GM23338 (cell line): ENCODE data around the gene DFFA. TPM values are rescaled to one million over a fixed set of nuclear protein-coding genes. Genes with fewer than 3 reads are reported as not detected.

Experiments used
- ATAC-seq: fragments of 200-7000 bp; cut with Tn5 transposase; 3 replicates; pipeline ENCODE4 v1.9.1; 2020
- DNase-seq: peaks from one replicate; pipeline ENCODE4 v3.0.0-alpha.2; 2015; ENCODE audit warnings: low spot score
- H2AFZ ChIP-seq: fragments of 200-600 bp; sonication (generic); 2 replicates; pipeline ENCODE4 v1.8.0; 2016; ENCODE audit warnings: antibody characterized with exemption, mild to moderate bottlenecking, moderate library complexity
- H3F3A ChIP-seq: fragments of 200-600 bp; sonication (generic); replicated peaks from 2 replicates; pipeline ENCODE4 v1.8.0; 2017; ENCODE audit warnings: antibody characterized with exemption, mixed run types, low read depth
- H3K27ac ChIP-seq: fragments of 200-600 bp; sonication (generic); 2 replicates; pipeline ENCODE4 v1.6.1; 2016; ENCODE audit warnings: low read depth
- H3K27me3 ChIP-seq: fragments of 200-600 bp; sonication (generic); 2 replicates; pipeline ENCODE4 v1.8.0; 2016; ENCODE audit warnings: mild to moderate bottlenecking, mixed run types, moderate library complexity; ENCODE audit not compliant: insufficient read depth
- H3K36me3 ChIP-seq: fragments of 200-600 bp; sonication (generic); 2 replicates; pipeline ENCODE4 v1.8.0; 2016; ENCODE audit warnings: mild to moderate bottlenecking; ENCODE audit not compliant: insufficient read depth
- H3K4me1 ChIP-seq: fragments of 200-600 bp; sonication (generic); 2 replicates; pipeline ENCODE4 v1.8.0; 2016; ENCODE audit warnings: mild to moderate bottlenecking, moderate library complexity; ENCODE audit not compliant: insufficient read depth
- H3K4me2 ChIP-seq: fragments of 200-600 bp; sonication (generic); 2 replicates; pipeline ENCODE4 v1.7.1; 2017; ENCODE audit warnings: mixed run types
- H3K4me3 ChIP-seq: fragments of 200-600 bp; sonication (generic); 2 replicates; pipeline ENCODE4 v1.6.1; 2016; ENCODE audit warnings: mixed run types
- H3K79me2 ChIP-seq: fragments of 200-600 bp; sonication (generic); replicated peaks from 2 replicates; pipeline ENCODE4 v1.8.0; 2017; ENCODE audit warnings: mild to moderate bottlenecking; ENCODE audit not compliant: insufficient read depth
- H3K9me2 ChIP-seq: fragments of 200-600 bp; sonication (generic); 2 replicates; pipeline ENCODE4 v1.8.0; 2017; ENCODE audit not compliant: insufficient read depth
- H4K20me1 ChIP-seq: fragments of 200-600 bp; sonication (generic); replicated peaks from 2 replicates; pipeline ENCODE4 v1.8.0; 2017; ENCODE audit warnings: mild to moderate bottlenecking; ENCODE audit not compliant: insufficient read depth
- H3K27ac Mint-ChIP-seq: 2 replicates; pipeline ENCODE4 v1.8.0; 2020; ENCODE audit warnings: inconsistent platforms, mild to moderate bottlenecking, moderate library complexity, mixed read lengths
- H3K27me3 Mint-ChIP-seq: 3 replicates; pipeline ENCODE4 v1.8.0; 2022; ENCODE audit warnings: low read depth, mild to moderate bottlenecking, moderate library complexity, mixed read lengths, inconsistent platforms; ENCODE audit not compliant: insufficient read depth, poor library complexity
- H3K36me3 Mint-ChIP-seq: 3 replicates; pipeline ENCODE4 v1.8.0; 2021; ENCODE audit warnings: low read depth, mild to moderate bottlenecking, inconsistent platforms, moderate library complexity, mixed read lengths
- H3K4me1 Mint-ChIP-seq: 3 replicates; pipeline ENCODE4 v1.8.0; 2020; ENCODE audit warnings: mild to moderate bottlenecking, inconsistent platforms, mixed read lengths
- H3K4me3 Mint-ChIP-seq: 3 replicates; pipeline ENCODE4 v1.8.0; 2021; ENCODE audit warnings: moderate library complexity, mild to moderate bottlenecking, inconsistent platforms, mixed read lengths
- H3K9me3 Mint-ChIP-seq: 3 replicates; pipeline ENCODE4 v1.8.0; 2020; ENCODE audit warnings: moderate library complexity, mild to moderate bottlenecking, inconsistent platforms, mixed read lengths
- JUNB ChIP-seq: IDR thresholded peaks from one replicate; pipeline ENCODE4 v1.6.1; 2016; ENCODE audit warnings: antibody characterized with exemption; ENCODE audit not compliant: unreplicated experiment
- POLR2AphosphoS5 ChIP-seq: IDR thresholded peaks from 2 replicates; pipeline ENCODE4 v1.6.1; 2016; ENCODE audit warnings: antibody characterized with exemption, low read depth
- STAT1 ChIP-seq: IDR thresholded peaks from one replicate; pipeline ENCODE4 v1.6.1; 2016; ENCODE audit warnings: antibody characterized with exemption; ENCODE audit not compliant: unreplicated experiment
- ZNF331 ChIP-seq: fragments of 250-450 bp; sonication (Bioruptor Pico); IDR thresholded peaks from 2 replicates; pipeline ENCODE4 v1.5.0; 2020; ENCODE audit warnings: low read depth, mild to moderate bottlenecking, moderate library complexity
- polyA plus RNA-seq: library from polyadenylated mRNA; unstranded; fragments of >200 nt; fragmentation: Nextera tagmentation; extraction: Ambion mirVana; gene quantifications from 2 replicates; pipeline ENCODE4 v1.2.1, GENCODE V29; 2016
- total RNA-seq: library from RNA; depleted of rRNA; stranded (reverse); fragments of >200 nt; shearing (Covaris generic); gene quantifications from 2 replicates; pipeline ENCODE4 v1.2.3, GENCODE V29; 2014
- TF ChIP-seq, protein P1 (sequence below): fragments of 250-450 bp; sonication (Bioruptor Pico); IDR thresholded peaks from 2 replicates; pipeline ENCODE4 v1.5.0; 2020; ENCODE audit warnings: mild to moderate bottlenecking, moderate library complexity
- TF ChIP-seq, protein P2 (sequence below): IDR thresholded peaks from one replicate; pipeline ENCODE4 v1.6.1; 2018; ENCODE audit warnings: antibody characterized with exemption; ENCODE audit not compliant: unreplicated experiment

Gene DFFA
- total and polyA plus RNA-seq, 2 experiments from 2014 or later = 65.2 to 82.0 TPM

DNA sequence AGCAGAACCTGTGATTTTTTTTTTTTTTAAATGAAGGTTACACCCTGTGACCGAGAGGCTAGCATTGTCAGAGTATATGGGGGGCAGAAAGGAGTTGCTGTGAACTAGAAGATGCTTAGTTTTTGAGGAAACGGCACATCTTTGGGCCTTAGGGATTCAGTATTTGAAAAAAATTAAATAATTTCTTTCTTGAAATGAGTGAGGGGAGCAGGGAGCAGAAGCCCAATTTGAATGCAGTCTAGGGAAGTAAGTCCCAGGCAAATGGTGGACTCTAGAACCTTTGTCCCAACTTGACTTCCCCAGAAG is 45.3 kb upstream of the DFFA start:
- Histone ChIP-seq H2AFZ (no peak overlapping the region), H3K4me1 (peaks cover 70% of the 10 kb centered on the region), H3K27ac (no peak overlapping the region), H3K4me2 (peak overlapping the region; percentile 73; the same call in 1 of the 2 replicates), H3F3A (no peaks in the 10 kb centered on the region; the same call in 1 of the 2 replicates), H3K36me3 (no peaks in the 10 kb centered on the region), H3K27me3 (no peaks in the 10 kb centered on the region), H4K20me1 (peaks cover 19% of the 10 kb centered on the region; the same call in 1 of the 2 replicates), H3K4me3 (no peak overlapping the region), H3K79me2 (peaks cover 58% of the 10 kb centered on the region), H3K9me2 (no peaks in the 10 kb centered on the region)
- no peaks in the 10 kb centered on the region for H3K9me3 Mint-ChIP-seq
- peaks cover 74% of the 10 kb centered on the region for H3K4me1 Mint-ChIP-seq
- ATAC-seq = no peak
- H3K27me3 Mint-ChIP-seq = no peaks in the 10 kb centered on the region
- no peak for DNase-seq
- no peaks in the 10 kb centered on the region; the same call in 2 of the 3 replicates for H3K36me3 Mint-ChIP-seq
- H3K4me3 Mint-ChIP-seq = no peak overlapping the region
- TF ChIP-seq ZNF331 (no peak), STAT1 (no peak), POLR2AphosphoS5 (no peak), JUNB (no peak)
- TF ChIP-seq, protein P1, sequence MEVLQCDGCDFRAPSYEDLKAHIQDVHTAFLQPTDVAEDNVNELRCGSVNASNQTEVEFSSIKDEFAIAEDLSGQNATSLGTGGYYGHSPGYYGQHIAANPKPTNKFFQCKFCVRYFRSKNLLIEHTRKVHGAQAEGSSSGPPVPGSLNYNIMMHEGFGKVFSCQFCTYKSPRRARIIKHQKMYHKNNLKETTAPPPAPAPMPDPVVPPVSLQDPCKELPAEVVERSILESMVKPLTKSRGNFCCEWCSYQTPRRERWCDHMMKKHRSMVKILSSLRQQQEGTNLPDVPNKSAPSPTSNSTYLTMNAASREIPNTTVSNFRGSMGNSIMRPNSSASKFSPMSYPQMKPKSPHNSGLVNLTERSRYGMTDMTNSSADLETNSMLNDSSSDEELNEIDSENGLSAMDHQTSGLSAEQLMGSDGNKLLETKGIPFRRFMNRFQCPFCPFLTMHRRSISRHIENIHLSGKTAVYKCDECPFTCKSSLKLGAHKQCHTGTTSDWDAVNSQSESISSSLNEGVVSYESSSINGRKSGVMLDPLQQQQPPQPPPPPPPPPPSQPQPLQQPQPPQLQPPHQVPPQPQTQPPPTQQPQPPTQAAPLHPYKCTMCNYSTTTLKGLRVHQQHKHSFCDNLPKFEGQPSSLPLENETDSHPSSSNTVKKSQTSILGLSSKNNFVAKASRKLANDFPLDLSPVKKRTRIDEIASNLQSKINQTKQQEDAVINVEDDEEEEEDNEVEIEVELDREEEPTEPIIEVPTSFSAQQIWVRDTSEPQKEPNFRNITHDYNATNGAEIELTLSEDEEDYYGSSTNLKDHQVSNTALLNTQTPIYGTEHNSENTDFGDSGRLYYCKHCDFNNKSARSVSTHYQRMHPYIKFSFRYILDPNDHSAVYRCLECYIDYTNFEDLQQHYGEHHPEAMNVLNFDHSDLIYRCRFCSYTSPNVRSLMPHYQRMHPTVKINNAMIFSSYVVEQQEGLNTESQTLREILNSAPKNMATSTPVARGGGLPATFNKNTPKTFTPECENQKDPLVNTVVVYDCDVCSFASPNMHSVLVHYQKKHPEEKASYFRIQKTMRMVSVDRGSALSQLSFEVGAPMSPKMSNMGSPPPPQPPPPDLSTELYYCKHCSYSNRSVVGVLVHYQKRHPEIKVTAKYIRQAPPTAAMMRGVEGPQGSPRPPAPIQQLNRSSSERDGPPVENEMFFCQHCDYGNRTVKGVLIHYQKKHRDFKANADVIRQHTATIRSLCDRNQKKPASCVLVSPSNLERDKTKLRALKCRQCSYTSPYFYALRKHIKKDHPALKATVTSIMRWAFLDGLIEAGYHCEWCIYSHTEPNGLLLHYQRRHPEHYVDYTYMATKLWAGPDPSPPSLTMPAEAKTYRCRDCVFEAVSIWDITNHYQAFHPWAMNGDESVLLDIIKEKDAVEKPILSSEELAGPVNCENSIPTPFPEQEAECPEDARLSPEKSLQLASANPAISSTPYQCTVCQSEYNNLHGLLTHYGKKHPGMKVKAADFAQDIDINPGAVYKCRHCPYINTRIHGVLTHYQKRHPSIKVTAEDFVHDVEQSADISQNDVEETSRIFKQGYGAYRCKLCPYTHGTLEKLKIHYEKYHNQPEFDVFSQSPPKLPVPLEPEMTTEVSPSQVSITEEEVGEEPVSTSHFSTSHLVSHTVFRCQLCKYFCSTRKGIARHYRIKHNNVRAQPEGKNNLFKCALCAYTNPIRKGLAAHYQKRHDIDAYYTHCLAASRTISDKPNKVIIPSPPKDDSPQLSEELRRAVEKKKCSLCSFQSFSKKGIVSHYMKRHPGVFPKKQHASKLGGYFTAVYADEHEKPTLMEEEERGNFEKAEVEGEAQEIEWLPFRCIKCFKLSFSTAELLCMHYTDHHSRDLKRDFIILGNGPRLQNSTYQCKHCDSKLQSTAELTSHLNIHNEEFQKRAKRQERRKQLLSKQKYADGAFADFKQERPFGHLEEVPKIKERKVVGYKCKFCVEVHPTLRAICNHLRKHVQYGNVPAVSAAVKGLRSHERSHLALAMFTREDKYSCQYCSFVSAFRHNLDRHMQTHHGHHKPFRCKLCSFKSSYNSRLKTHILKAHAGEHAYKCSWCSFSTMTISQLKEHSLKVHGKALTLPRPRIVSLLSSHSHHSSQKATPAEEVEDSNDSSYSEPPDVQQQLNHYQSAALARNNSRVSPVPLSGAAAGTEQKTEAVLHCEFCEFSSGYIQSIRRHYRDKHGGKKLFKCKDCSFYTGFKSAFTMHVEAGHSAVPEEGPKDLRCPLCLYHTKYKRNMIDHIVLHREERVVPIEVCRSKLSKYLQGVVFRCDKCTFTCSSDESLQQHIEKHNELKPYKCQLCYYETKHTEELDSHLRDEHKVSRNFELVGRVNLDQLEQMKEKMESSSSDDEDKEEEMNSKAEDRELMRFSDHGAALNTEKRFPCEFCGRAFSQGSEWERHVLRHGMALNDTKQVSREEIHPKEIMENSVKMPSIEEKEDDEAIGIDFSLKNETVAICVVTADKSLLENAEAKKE = no peak
- TF ChIP-seq, protein P2, sequence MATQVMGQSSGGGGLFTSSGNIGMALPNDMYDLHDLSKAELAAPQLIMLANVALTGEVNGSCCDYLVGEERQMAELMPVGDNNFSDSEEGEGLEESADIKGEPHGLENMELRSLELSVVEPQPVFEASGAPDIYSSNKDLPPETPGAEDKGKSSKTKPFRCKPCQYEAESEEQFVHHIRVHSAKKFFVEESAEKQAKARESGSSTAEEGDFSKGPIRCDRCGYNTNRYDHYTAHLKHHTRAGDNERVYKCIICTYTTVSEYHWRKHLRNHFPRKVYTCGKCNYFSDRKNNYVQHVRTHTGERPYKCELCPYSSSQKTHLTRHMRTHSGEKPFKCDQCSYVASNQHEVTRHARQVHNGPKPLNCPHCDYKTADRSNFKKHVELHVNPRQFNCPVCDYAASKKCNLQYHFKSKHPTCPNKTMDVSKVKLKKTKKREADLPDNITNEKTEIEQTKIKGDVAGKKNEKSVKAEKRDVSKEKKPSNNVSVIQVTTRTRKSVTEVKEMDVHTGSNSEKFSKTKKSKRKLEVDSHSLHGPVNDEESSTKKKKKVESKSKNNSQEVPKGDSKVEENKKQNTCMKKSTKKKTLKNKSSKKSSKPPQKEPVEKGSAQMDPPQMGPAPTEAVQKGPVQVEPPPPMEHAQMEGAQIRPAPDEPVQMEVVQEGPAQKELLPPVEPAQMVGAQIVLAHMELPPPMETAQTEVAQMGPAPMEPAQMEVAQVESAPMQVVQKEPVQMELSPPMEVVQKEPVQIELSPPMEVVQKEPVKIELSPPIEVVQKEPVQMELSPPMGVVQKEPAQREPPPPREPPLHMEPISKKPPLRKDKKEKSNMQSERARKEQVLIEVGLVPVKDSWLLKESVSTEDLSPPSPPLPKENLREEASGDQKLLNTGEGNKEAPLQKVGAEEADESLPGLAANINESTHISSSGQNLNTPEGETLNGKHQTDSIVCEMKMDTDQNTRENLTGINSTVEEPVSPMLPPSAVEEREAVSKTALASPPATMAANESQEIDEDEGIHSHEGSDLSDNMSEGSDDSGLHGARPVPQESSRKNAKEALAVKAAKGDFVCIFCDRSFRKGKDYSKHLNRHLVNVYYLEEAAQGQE = no peak
- no peak overlapping the region for H3K27ac Mint-ChIP-seq
